HepG2 (cell line): ENCODE results near the gene TEX19. TPM values are rescaled to one million over a fixed set of nuclear protein-coding genes. Genes with fewer than 3 reads are reported as not detected.

Experiments used
- ATAC-seq: fragments of 200-7000 bp; cut with Tn5 transposase; 3 replicates; pipeline ENCODE4 v1.9.1; 2020; ENCODE audit warnings: mild to moderate bottlenecking, moderate library complexity
- BruUV-seq: library from RNA; stranded (reverse); fragments of 400-500 nt; replicated peaks from 2 replicates; lab custom pipeline; 2021; lab: Mats Ljungman, UMichigan
- CTCF ChIA-PET: fragments of 300-600 bp; formaldehyde crosslinking; extraction: SDS; loops from one replicate; lab custom pipeline; 2021; ENCODE audit warnings: low total read pairs, inconsistent platforms, low intra/inter-chr PET ratio; lab: Yijun Ruan, JAX
- POLR2A ChIA-PET: fragments of 350-600 bp; sonication (Branson Sonifier 250); formaldehyde crosslinking; loops from one replicate; lab custom pipeline; 2020; ENCODE audit warnings: antibody characterized with exemption, inconsistent platforms; lab: Yijun Ruan, JAX
- DNase-seq: peaks from one replicate; pipeline ENCODE4 v3.0.0-alpha.2; 2015; ENCODE audit warnings: low spot score
- FAIRE-seq: peaks from 3 replicates; lab custom pipeline; 2011; peaks lifted over from hg19 to GRCh38; lab: Jason Lieb, UNC
- H2AFZ ChIP-seq: one replicate; pipeline ENCODE4 v1.6.1; 2011; ENCODE audit warnings: low read length, inconsistent platforms
- H3K27ac ChIP-seq: fragments of 300-600 bp; 3 replicates; pipeline ENCODE4 v1.8.0; 2011; ENCODE audit warnings: mixed run types, mild to moderate bottlenecking, mixed read lengths, low read length, inconsistent platforms; ENCODE audit not compliant: insufficient read depth; ENCODE audit errors: extremely low read length
- H3K27me3 ChIP-seq, 2 experiments: fragments of 200-600 bp in 1 of 2; 2 replicates in 1 of 2; 3 replicates in 1 of 2; pipeline versions ENCODE4 v1.6.0 to v1.8.0; 2011; ENCODE audit warnings: low read length in 2 of 2, mild to moderate bottlenecking in 2 of 2, moderate library complexity in 2 of 2, inconsistent platforms in 1 of 2; ENCODE audit not compliant: insufficient read depth in 2 of 2, control insufficient read depth in 1 of 2
- H3K36me3 ChIP-seq, 2 experiments: fragments of 200-600 bp in 1 of 2; replicated peaks in 1 of 2; 2 replicates in 1 of 2; 3 replicates in 1 of 2; pipeline versions ENCODE4 v1.5.1 to v1.8.0; 2011; ENCODE audit warnings: low read length in 2 of 2, inconsistent platforms in 1 of 2; ENCODE audit not compliant: insufficient read depth in 2 of 2, control insufficient read depth in 1 of 2
- H3K4me1 ChIP-seq: 2 replicates; pipeline ENCODE4 v1.5.1; 2012; ENCODE audit warnings: low read length, inconsistent platforms; ENCODE audit not compliant: insufficient read depth
- H3K4me2 ChIP-seq: 2 replicates; pipeline ENCODE4 v1.6.0; 2011; ENCODE audit warnings: low read depth, low read length, inconsistent platforms
- H3K4me3 ChIP-seq, 3 experiments: fragments of 200-600 bp in 1 of 3; sonication (generic), shearing (Covaris generic) in 1 of 3; replicated peaks in 1 of 3; 2 replicates each; pipeline ENCODE4 v1.5.1; 2011 to 2016; ENCODE audit warnings: low read length in 3 of 3, inconsistent platforms in 2 of 3, low read depth in 2 of 3, mild to moderate bottlenecking in 2 of 3, control low read depth in 1 of 3, mixed read lengths in 1 of 3; ENCODE audit not compliant: insufficient read depth in 1 of 3
- H3K79me2 ChIP-seq: one replicate; pipeline ENCODE4 v1.6.1; 2011; ENCODE audit warnings: low read length, inconsistent platforms; ENCODE audit not compliant: insufficient read depth
- H3K9ac ChIP-seq: 2 replicates; pipeline ENCODE4 v1.6.0; 2011; ENCODE audit warnings: mild to moderate bottlenecking, low read depth, low read length, inconsistent platforms; ENCODE audit not compliant: insufficient read depth
- H3K9me3 ChIP-seq: 2 replicates; pipeline ENCODE4 v1.5.1; 2012; ENCODE audit warnings: mild to moderate bottlenecking, low read length
- H4K20me1 ChIP-seq: 2 replicates; pipeline ENCODE4 v1.6.0; 2011; ENCODE audit warnings: inconsistent platforms, mild to moderate bottlenecking, low read length, moderate library complexity; ENCODE audit not compliant: insufficient read depth
- AGO1 ChIP-seq: fragments of 200-400 bp; formaldehyde crosslinking; IDR thresholded peaks from 2 replicates; pipeline ENCODE4 v1.6.1; 2017; ENCODE audit warnings: mild to moderate bottlenecking, low read depth, low read length, moderate library complexity; ENCODE audit not compliant: poor library complexity, severe bottlenecking
- EED ChIP-seq: sonication (generic); formaldehyde crosslinking; IDR thresholded peaks from 2 replicates; pipeline ENCODE4 v1.5.0; 2020; ENCODE audit warnings: mild to moderate bottlenecking, missing genetic modification reagents
- HMG20A ChIP-seq: IDR thresholded peaks from 2 replicates; pipeline ENCODE4 v1.6.1; 2016; ENCODE audit warnings: borderline replicate concordance
- TBX2 ChIP-seq: sonication (generic); formaldehyde crosslinking; IDR thresholded peaks from 2 replicates; pipeline ENCODE4 v1.5.0; 2020; ENCODE audit warnings: missing genetic modification reagents, mild to moderate bottlenecking, borderline replicate concordance
- WIZ ChIP-seq: sonication (generic); formaldehyde crosslinking; IDR thresholded peaks from 2 replicates; pipeline ENCODE4 v1.5.1; 2020; ENCODE audit warnings: mild to moderate bottlenecking, missing genetic modification reagents
- ZNF225 ChIP-seq: sonication (generic); formaldehyde crosslinking; IDR thresholded peaks from 2 replicates; pipeline ENCODE4 v1.4.0; 2020; ENCODE audit warnings: mild to moderate bottlenecking, missing genetic modification reagents
- WGBS: methylation state at CpG from one replicate; pipeline ENCODE4 v1.1.6; 2017; ENCODE audit warnings: low lambda C conversion rate; 5-methylcytosine and 5-hydroxymethylcytosine counted together
- in situ Hi-C: cut with HindIII; loops from 2 replicates; pipeline ENCODE4 v1.10.0; 2017; ENCODE audit warnings: low pct_unique_long_range_greater_than_20kb; ENCODE audit not compliant: extremely low pct_ligation_motif_present
- intact Hi-C: fragments of 100-400 bp; cut with micrococcal nuclease; formaldehyde crosslinking; loops from one replicate; pipeline ENCODE4 v1.10.0; 2022; ENCODE audit not compliant: unreplicated experiment
- polyA plus RNA-seq, 8 experiments: library from polyadenylated mRNA; depleted of rRNA in 3 of 8; stranded (reverse) in 7 of 8; unstranded in 1 of 8; fragments of >200 nt; fragmentation: Illumina TruSeq in 4 of 8; extraction: Trizol in 4 of 8; gene quantifications; 2 replicates each; pipeline versions ENCODE4 v1.2.1 to v1.2.3, GENCODE V29; 2011 to 2016; ENCODE audit warnings: low read depth in 4 of 8, missing spikeins in 1 of 8, mixed read lengths in 1 of 8; ENCODE audit not compliant: insufficient read depth in 1 of 8
- total RNA-seq, 5 experiments: library from RNA; depleted of rRNA; stranded (reverse); fragments of >200 nt; fragmentation: Illumina TruSeq; extraction: Trizol; gene quantifications; 2 replicates each; pipeline ENCODE4 v1.2.3, GENCODE V29; 2016; ENCODE audit warnings: low read depth in 1 of 5
- TF ChIP-seq, protein P1 (sequence below): IDR thresholded peaks from 2 replicates; pipeline ENCODE4 v1.6.1; 2012; ENCODE audit warnings: inconsistent platforms
- TF ChIP-seq, protein P2 (sequence below): sonication (generic); formaldehyde crosslinking; IDR thresholded peaks from 2 replicates; pipeline ENCODE4 v1.5.1; 2020; ENCODE audit warnings: mild to moderate bottlenecking, missing genetic modification reagents, moderate library complexity

Gene TEX19
- total and polyA plus RNA-seq, 2 of the 13 experiments (the other 11 are each of a cell fraction or from before 2014, with no cell fraction given), result 1.3 to 6.0 TPM

DNA sequence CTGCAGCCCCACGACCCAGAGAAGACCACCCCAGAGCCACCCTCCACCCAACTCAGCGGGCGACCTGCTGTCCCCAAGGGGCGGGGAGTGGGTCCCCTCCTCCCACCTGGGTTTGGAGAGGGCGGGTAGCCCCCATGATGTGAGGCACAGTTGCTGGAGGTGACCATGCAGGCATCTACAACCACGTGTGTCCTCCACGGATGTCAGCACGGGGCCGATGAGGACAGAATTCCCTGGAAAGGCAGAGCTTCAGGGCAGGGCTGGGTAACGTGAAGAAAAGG lies 19.6 kb downstream of the TEX19 start:
- BruUV-seq, result no TSS peak
- H3K4me2 ChIP-seq, result no peak overlapping the region
- no peaks in the 10 kb centered on the region for H3K9me3 ChIP-seq
- FAIRE-seq (no peak), DNase-seq (no peak)
- in situ Hi-C loops, result no loop called here
- no peak overlapping the region for H2AFZ ChIP-seq
- TF ChIP-seq ZNF225 (CRISPR knock-in tag), result 0 out of 2 replicates have a peak, but pooled peaks have one; percentile 34
- 0 out of 2 replicates have a peak, but pooled peaks have one; percentile 11 for TF ChIP-seq TBX2 (CRISPR knock-in tag)
- no peak for TF ChIP-seq WIZ (CRISPR knock-in tag)
- TF ChIP-seq AGO1, result peak; percentile 52
- no peak for TF ChIP-seq EED
- TF ChIP-seq, all 625 proteins: peak for 3
- H3K4me1 ChIP-seq, result peaks cover 68% of the 10 kb centered on the region
- WGBS, result 31% methylated on average over 9 of the region's 10 CpGs
- H3K27me3 ChIP-seq, result peaks cover 2 to 30% of the 10 kb centered on the region in 2 experiments; a peak in 4 of 5 replicates
- intact Hi-C loops, result no loop called here
- H3K4me3 ChIP-seq, result no peak overlapping the region; a peak in 1 of 6 replicates
- ChIA-PET CTCF (no interaction called here), POLR2A (interaction anchor here (1.6 kb wide), 1 partner anchor 11 kb away, joined by 5 read pairs; no protein-coding TSS in a partner anchor)
- H3K36me3 ChIP-seq, result no peaks in the 10 kb centered on the region
- H3K9ac ChIP-seq, result no peak overlapping the region
- no peak overlapping the region for H3K27ac ChIP-seq
- H4K20me1 ChIP-seq, result no peaks in the 10 kb centered on the region
- ATAC-seq, result no peak
- no peaks in the 10 kb centered on the region for H3K79me2 ChIP-seq

DNA sequence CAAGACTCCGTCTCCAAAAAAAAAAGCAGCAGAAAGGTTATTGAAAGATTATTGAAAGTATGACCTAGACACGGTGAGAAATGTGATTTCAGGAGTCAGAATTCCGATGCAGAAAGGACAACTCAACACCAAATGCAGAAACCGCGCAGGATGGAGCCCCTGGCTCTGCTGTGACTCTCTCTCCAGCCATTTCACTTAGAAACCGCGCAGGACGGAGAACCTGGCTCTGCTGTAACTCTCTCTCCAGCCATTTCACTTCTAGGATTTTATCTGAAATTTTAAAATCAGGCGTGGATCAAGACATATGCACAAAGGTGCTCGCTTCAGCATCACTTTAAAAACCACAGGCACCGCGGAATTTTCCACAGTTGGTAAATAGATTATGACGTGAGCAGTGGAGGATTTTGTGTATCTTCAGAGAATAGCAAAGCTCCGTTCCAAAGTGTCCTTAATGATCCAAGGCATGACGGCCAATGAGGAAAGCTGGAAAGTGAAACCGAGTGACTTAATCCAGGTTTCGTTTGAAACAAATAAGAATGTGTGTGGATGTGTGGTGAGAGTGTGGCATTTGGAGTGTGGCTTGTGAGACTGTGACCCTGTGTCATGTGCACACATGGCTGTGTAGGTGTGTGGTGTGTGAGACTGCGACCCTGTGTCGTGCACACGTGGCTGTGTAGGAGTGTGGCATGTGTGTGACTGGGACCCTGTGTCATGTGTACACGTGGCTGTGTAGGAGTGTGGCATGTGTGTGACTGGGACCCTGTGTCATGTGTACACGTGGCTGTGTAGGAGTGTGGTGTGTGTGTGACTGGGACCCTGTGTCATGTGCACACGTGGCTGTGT lies 22.0 kb downstream of the TEX19 start:
- no TSS peak for BruUV-seq
- POLR2A ChIA-PET, result no interaction called here
- intact Hi-C loops, result no loop called here
- no peak overlapping the region for H2AFZ ChIP-seq
- CTCF ChIA-PET, result no interaction called here
- no peaks in the 10 kb centered on the region for H3K36me3 ChIP-seq
- peaks cover 5 to 39% of the 10 kb centered on the region in 2 experiments; a peak in 4 of 5 replicates for H3K27me3 ChIP-seq
- H3K79me2 ChIP-seq, result no peaks in the 10 kb centered on the region
- peak; percentile 83 for FAIRE-seq
- H3K9ac ChIP-seq, result no peak overlapping the region
- 35% methylated on average over 23 of the region's 23 CpGs for WGBS
- no peak for ATAC-seq
- peak overlapping the region in 1 of 3 experiments; percentile 23; a peak in 2 of 6 replicates for H3K4me3 ChIP-seq
- peaks cover 74% of the 10 kb centered on the region for H3K4me1 ChIP-seq
- DNase-seq, result no peak
- H3K27ac ChIP-seq, result no peak overlapping the region
- peak overlapping the region; percentile 39 for H3K4me2 ChIP-seq
- no peaks in the 10 kb centered on the region for H3K9me3 ChIP-seq
- no peaks in the 10 kb centered on the region for H4K20me1 ChIP-seq
- in situ Hi-C loops, result no loop called here
- TF ChIP-seq, protein P1, sequence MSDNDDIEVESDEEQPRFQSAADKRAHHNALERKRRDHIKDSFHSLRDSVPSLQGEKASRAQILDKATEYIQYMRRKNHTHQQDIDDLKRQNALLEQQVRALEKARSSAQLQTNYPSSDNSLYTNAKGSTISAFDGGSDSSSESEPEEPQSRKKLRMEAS, result peak; percentile 63
- TF ChIP-seq HMG20A, result no peak
- TF ChIP-seq, protein P2, sequence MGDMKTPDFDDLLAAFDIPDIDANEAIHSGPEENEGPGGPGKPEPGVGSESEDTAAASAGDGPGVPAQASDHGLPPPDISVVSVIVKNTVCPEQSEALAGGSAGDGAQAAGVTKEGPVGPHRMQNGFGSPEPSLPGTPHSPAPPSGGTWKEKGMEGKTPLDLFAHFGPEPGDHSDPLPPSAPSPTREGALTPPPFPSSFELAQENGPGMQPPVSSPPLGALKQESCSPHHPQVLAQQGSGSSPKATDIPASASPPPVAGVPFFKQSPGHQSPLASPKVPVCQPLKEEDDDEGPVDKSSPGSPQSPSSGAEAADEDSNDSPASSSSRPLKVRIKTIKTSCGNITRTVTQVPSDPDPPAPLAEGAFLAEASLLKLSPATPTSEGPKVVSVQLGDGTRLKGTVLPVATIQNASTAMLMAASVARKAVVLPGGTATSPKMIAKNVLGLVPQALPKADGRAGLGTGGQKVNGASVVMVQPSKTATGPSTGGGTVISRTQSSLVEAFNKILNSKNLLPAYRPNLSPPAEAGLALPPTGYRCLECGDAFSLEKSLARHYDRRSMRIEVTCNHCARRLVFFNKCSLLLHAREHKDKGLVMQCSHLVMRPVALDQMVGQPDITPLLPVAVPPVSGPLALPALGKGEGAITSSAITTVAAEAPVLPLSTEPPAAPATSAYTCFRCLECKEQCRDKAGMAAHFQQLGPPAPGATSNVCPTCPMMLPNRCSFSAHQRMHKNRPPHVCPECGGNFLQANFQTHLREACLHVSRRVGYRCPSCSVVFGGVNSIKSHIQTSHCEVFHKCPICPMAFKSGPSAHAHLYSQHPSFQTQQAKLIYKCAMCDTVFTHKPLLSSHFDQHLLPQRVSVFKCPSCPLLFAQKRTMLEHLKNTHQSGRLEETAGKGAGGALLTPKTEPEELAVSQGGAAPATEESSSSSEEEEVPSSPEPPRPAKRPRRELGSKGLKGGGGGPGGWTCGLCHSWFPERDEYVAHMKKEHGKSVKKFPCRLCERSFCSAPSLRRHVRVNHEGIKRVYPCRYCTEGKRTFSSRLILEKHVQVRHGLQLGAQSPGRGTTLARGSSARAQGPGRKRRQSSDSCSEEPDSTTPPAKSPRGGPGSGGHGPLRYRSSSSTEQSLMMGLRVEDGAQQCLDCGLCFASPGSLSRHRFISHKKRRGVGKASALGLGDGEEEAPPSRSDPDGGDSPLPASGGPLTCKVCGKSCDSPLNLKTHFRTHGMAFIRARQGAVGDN (CRISPR knock-in tag), result peak; percentile 27; the same call in 1 of the 2 replicates
